Upper lobe of right lung (tissue), 1 donor: ENCODE data around the gene INF2. TPM values are rescaled to one million over a fixed set of nuclear protein-coding genes. Genes with fewer than 3 reads are reported as not detected.

Experiments
- ATAC-seq: fragments of 200-7000 bp; cut with Tn5 transposase; one replicate; pipeline ENCODE4 v1.9.1; 2020; ENCODE audit warnings: mild to moderate bottlenecking, moderate library complexity
- DNase-seq: peaks from one replicate; pipeline ENCODE4 v3.0.0-alpha.2; 2020
- H3K27ac ChIP-seq: fragments of 200-600 bp; one replicate; pipeline ENCODE4 v1.8.0; 2022
- H3K27me3 ChIP-seq: fragments of 200-600 bp; one replicate; pipeline ENCODE4 v1.8.0; 2022; ENCODE audit warnings: mild to moderate bottlenecking
- H3K36me3 ChIP-seq: fragments of 200-600 bp; one replicate; pipeline ENCODE4 v1.8.0; 2022
- H3K4me1 ChIP-seq: fragments of 200-600 bp; one replicate; pipeline ENCODE4 v1.8.0; 2022
- H3K4me3 ChIP-seq: fragments of 200-600 bp; one replicate; pipeline ENCODE4 v1.8.0; 2022; ENCODE audit warnings: mild to moderate bottlenecking
- H3K9me3 ChIP-seq: fragments of 200-600 bp; one replicate; pipeline ENCODE4 v1.8.0; 2022
- intact Hi-C: fragments of 100-400 bp; cut with DNase I; formaldehyde crosslinking; loops from one replicate; pipeline ENCODE4 v1.11.0; 2022
- total RNA-seq: library from RNA; stranded (reverse); fragmentation: NEBNext Ultra II Directional; extraction: Animal tissue kit (Norgen Biotek cat#: 25700); gene quantifications from one replicate; pipeline ENCODE4 v1.2.1, GENCODE V29; 2021
- TF ChIP-seq, protein P1 (sequence below): fragments of 200-600 bp; IDR thresholded peaks from one replicate; pipeline ENCODE4 v1.8.0; 2022; ENCODE audit warnings: antibody characterized with exemption
- donor health status: DM: no; HTN: yes; CAD: no; lungs with severe emphysema.

Gene INF2
- total RNA-seq, 1 donor from 2014 or later = 117 TPM

DNA sequence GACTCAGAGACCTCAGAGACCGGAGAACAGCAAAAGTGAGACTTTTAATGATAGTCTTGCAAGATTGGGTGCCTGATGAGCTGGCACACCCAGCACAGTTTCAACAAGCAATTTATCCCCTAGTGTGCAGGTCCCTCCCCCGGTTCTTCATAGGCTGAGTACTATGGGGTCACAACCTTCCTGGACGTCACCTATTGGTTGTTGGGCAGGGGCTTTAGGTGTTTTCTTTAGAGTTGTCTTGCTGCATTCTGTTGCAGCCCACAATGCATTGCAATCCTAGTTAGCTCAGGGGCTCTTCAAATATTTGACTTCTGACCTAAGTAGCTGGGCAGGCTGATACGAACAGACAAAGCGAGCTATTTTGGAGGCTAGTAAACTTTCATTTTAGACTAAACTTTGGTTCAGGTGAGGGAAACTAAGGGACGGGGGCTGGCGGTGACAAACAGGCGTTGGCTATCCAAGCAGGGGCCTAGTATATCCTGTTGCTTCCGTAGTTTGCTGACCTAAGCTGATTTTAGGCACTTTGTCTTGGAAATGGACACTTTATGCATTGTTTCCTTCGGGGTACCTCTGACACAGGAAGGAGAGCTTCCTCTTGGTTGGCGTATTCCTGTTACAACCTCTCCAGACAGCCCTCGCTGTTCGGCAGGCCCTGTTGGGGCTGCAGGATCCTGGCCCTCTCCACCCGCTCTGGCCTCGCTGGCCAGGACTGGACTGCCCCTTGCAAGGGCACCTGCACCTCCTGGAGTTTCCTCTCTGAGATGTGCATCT is 77.6 kb downstream of the INF2 start:
- H3K36me3 ChIP-seq = peaks cover 26% of the 10 kb centered on the region
- DNase-seq (no peak), ATAC-seq (no peak)
- TF ChIP-seq, protein P1, sequence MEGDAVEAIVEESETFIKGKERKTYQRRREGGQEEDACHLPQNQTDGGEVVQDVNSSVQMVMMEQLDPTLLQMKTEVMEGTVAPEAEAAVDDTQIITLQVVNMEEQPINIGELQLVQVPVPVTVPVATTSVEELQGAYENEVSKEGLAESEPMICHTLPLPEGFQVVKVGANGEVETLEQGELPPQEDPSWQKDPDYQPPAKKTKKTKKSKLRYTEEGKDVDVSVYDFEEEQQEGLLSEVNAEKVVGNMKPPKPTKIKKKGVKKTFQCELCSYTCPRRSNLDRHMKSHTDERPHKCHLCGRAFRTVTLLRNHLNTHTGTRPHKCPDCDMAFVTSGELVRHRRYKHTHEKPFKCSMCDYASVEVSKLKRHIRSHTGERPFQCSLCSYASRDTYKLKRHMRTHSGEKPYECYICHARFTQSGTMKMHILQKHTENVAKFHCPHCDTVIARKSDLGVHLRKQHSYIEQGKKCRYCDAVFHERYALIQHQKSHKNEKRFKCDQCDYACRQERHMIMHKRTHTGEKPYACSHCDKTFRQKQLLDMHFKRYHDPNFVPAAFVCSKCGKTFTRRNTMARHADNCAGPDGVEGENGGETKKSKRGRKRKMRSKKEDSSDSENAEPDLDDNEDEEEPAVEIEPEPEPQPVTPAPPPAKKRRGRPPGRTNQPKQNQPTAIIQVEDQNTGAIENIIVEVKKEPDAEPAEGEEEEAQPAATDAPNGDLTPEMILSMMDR = no peak
- H3K27ac ChIP-seq = peak overlapping the region; percentile 65
- intact Hi-C loops = no loop called here
- no peaks in the 10 kb centered on the region for H3K9me3 ChIP-seq
- no peaks in the 10 kb centered on the region for H3K27me3 ChIP-seq
- H3K4me1 ChIP-seq = peaks cover 12% of the 10 kb centered on the region
- H3K4me3 ChIP-seq = no peak overlapping the region

DNA sequence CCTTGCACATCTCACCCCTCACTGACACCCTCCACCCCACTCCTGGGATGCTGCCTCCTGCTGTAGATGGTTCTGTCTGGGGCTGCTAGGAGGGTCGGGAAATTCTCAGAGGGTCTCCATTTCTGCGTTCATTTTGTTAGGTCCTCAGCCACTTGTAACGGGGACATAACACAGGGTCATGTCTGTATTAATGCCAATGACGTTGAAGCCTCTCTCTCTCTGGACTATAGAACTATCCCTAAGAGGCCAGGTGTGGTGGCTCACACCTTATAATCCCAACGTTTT is 78.2 kb downstream of the INF2 start:
- Histone ChIP-seq H3K4me3 (no peak overlapping the region), H3K9me3 (no peaks in the 10 kb centered on the region), H3K27ac (peak overlapping the region; percentile 65), H3K36me3 (peaks cover 26% of the 10 kb centered on the region), H3K4me1 (peaks cover 12% of the 10 kb centered on the region), H3K27me3 (no peaks in the 10 kb centered on the region)
- DNase-seq = no peak
- no peak for ATAC-seq
- intact Hi-C loops = no loop called here
- TF ChIP-seq, protein P1 = no peak

DNA sequence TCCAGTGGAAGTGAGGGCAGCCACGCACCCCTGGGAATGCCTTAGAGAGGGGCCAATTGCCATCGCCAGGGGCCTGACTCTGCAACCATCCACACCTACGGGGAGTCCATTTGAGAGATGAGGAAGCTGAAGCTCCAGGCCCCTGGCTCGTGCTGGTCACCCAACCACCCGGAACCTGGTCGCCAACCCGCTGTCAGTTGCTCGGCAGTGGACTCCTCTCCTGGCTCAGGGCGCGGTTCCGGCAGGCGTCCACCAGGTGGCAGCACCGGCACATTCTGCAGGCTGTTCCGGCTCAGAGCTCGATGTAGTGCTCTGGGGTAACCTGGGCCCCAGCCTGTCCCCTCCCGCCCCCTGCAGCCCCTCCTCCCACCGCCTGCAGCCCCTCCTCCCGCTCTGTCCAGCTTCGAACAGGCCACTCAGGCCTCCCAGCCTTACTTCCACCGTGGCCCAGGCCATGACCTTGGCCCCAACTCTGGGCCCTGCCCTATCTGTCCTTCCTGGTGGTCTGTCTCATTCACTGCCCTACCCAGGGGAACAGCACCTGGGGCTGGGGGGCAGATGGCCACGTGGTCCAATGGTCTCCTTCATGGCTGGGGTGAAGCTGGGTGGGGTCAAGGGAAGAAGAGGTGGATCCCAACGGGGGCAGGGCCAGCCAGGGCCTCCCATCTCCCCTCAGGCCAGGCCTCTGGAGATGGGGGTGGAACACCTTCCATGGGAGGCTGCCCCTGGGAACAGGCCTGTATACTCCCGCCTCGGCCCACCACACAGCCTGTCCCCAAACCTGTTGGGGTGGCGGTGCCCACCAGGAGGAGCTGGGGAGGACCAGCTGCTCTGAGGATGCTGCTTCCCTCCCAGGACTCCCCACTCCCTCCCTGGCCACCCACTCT is 79.3 kb downstream of the INF2 start:
- TF ChIP-seq, protein P1 = peak; percentile 96
- H3K9me3 ChIP-seq = no peaks in the 10 kb centered on the region
- intact Hi-C loops = no loop called here

DNA sequence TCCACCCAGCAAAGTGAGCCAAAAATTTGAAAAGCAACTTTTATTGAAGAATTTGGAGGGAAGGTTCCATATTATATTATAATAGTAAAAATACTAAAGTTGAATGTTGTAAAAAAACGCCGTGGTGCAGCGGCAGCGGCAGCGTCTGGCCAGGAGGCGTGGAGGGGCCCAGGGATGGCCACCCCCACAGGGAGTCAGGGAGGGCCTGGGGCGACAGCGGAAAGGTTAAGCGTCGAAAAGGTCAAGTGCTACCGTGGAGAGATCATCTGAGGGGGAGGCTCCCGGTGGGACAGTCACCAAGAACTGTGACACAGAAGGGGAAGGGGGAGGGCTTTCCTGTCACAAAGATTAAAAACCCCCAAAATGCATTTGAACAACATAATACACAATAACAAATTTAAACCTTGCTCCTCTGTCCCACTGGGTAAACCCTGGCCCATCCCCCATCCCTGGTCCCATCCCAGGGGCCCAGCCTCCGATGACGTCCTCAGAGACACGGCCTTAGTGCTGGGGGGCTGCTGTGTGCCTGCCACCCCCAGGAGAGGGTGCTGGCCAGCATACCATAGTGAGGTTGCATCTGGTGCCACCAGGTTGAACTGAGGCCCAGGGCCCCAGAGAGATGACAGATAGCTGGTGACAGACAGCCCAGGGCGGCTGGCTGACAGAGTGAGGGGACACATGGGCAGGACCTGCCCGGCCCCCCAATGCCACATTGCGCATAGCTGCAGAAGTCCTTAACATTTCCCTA is 80.1 kb downstream of the INF2 start:
- Histone ChIP-seq H3K27me3 (no peaks in the 10 kb centered on the region), H3K4me3 (no peak overlapping the region), H3K9me3 (no peaks in the 10 kb centered on the region), H3K36me3 (peaks cover 41% of the 10 kb centered on the region), H3K27ac (no peak overlapping the region), H3K4me1 (peaks cover 12% of the 10 kb centered on the region)
- TF ChIP-seq, protein P1 = no peak
- ATAC-seq = no peak
- DNase-seq = no peak
- intact Hi-C loops = no loop called here

More for the DNA sequence above, 79.3 kb downstream of the INF2 start:
- peak; percentile 95 for ATAC-seq
- no peak overlapping the region for H3K4me3 ChIP-seq
- DNase-seq = peak; percentile 94
- peaks cover 12% of the 10 kb centered on the region for H3K4me1 ChIP-seq
- H3K36me3 ChIP-seq = peaks cover 37% of the 10 kb centered on the region
- H3K27ac ChIP-seq = no peak overlapping the region
- no peaks in the 10 kb centered on the region for H3K27me3 ChIP-seq

DNA sequence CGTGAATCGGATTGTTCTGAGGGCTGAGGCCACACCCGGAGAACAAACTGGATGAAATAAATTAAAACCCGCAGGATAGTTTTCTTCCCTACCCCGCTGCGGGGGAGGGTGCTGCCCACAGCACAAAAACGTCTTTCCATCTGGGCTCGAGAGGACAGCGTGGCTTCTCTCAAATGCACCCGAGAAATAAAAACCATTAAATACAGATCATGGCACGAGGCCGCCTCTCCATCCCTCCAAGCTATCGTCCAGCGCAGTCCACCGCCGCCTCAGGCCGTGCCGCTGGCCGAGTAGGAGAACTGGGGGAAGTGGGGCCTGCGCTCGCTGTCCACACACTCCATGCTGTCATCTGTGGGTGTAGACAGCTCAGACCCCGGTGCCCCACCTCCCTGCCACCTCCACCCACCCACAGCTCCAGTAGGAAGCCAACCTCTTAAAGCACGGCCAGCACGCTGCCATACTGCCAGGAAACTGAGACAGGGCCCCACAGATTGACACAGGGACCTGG is 80.7 kb downstream of the INF2 start:
- H3K27me3 ChIP-seq = no peaks in the 10 kb centered on the region
- H3K9me3 ChIP-seq = no peaks in the 10 kb centered on the region
- no peak overlapping the region for H3K27ac ChIP-seq
- TF ChIP-seq, protein P1 = no peak
- peaks cover 48% of the 10 kb centered on the region for H3K36me3 ChIP-seq
- no peak overlapping the region for H3K4me3 ChIP-seq
- intact Hi-C loops = no loop called here
- ATAC-seq (no peak), DNase-seq (no peak)
- H3K4me1 ChIP-seq = peaks cover 12% of the 10 kb centered on the region
